Erythroblast (primary cell): Measurements from ENCODE around the gene GINM1.

Experiments
- GATA1 ChIP-seq: IDR thresholded peaks from 2 replicates; pipeline ENCODE4 v1.6.1; 2011; ENCODE audit warnings: low read depth, mild to moderate bottlenecking, control low read depth, low read length, moderate library complexity
- POLR2A ChIP-seq: IDR thresholded peaks from 2 replicates; pipeline ENCODE4 v1.6.1; 2011; ENCODE audit warnings: mild to moderate bottlenecking, low read length

DNA sequence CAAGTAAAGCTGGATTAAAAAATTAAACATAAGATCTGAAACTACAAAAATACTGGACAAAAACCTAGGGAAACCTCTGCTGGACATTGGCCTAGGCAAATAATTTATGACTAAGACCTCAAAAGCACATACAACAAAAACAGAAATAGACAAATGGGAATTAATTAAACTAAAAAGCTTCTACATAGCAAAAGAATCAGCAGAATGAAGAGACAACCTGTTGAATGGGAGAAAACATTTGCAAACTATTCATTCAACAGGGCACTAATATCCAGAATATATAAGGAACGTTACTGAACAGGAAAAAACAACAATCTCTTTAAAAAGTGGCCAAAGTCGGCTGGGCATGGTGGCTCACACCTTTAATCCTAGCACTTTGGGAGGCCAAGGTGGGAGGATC lies 6.8 kb upstream of the GINM1 start:
- TF ChIP-seq POLR2A, result no peak
- no peak for TF ChIP-seq GATA1
